Right cardiac atrium (tissue), 5 donors: ENCODE measurements around the gene DPYSL3. TPM values are rescaled to one million over a fixed set of nuclear protein-coding genes. Genes with fewer than 3 reads are reported as not detected.

Experiments used
- ATAC-seq, 2 donors: fragments of 200-7000 bp; cut with Tn5 transposase; one replicate each; pipeline versions ENCODE4 v1.8.0 to v1.9.1; 2020; ENCODE audit warnings: moderate library complexity in 2 of 2, mild to moderate bottlenecking in 1 of 2
- DNase-seq, 3 donors: peaks; one replicate each; pipeline ENCODE4 v3.0.0-alpha.2; 2020
- H3K27ac ChIP-seq: one replicate; pipeline ENCODE4 v1.5.1; 2013; ENCODE audit warnings: mild to moderate bottlenecking, low read length, control low read depth, moderate library complexity
- H3K27me3 ChIP-seq: one replicate; pipeline ENCODE4 v1.6.1; 2013; ENCODE audit not compliant: control insufficient read depth, insufficient read depth
- H3K4me1 ChIP-seq: one replicate; pipeline ENCODE4 v1.6.1; 2013; ENCODE audit warnings: low read length; ENCODE audit not compliant: control insufficient read depth, insufficient read depth
- H3K4me3 ChIP-seq: one replicate; pipeline ENCODE4 v1.5.1; 2013; ENCODE audit warnings: low read length, control low read depth
- H3K9me3 ChIP-seq: one replicate; pipeline ENCODE4 v1.6.1; 2013; ENCODE audit warnings: low read length; ENCODE audit not compliant: control insufficient read depth
- WGBS: extraction: QIAGEN DNeasy Blood & Tissue Kit; methylation state at CpG from one replicate; pipeline ENCODE4 v1.1.7; 2013; 5-methylcytosine and 5-hydroxymethylcytosine counted together
- intact Hi-C, 4 donors: fragments of 100-400 bp; cut with DNase I; formaldehyde crosslinking; loops; one replicate each; pipeline versions ENCODE4 v1.11.0 to v1.14.0; 2022 to 2023
- polyA plus RNA-seq: library from polyadenylated mRNA; stranded (reverse); fragments of 200-250 nt; gene quantifications from one replicate; pipeline ENCODE4 v1.2.3, GENCODE V29; 2013
- total RNA-seq, 4 donors: library from RNA; stranded (reverse); fragmentation: NEBNext Ultra II Directional; extraction: Animal tissue kit (Norgen Biotek cat#: 25700); gene quantifications; one replicate each; pipeline ENCODE4 v1.2.1, GENCODE V29; 2021
- donor health status: healthy with polysubstance abuse.
- donor health status: DM: no; HTN: yes; CAD: no.
- donor health status: DM: no; HTN: no; CAD: no.
- donor health status: DM: no; HTN: yes; CAD: no; lungs with severe emphysema.
- donor health status: DM: yes; HTN: yes; CAD: no.

DPYSL3 gene
- total and polyA plus RNA-seq, 5 donors, result 23.2 to 95.1 (median 47.3) TPM

- Histone ChIP-seq H3K27me3 (no peaks in the 10 kb centered on the region), H3K9me3 (no peaks in the 10 kb centered on the region), H3K4me3 (no peak overlapping the region), H3K4me1 (peaks cover 15% of the 10 kb centered on the region), H3K27ac (no peak overlapping the region)
- WGBS, result 80% methylated on average over 7 of the region's 7 CpGs
- no peak for ATAC-seq
- intact Hi-C loops, result no loop called here
- no peak for DNase-seq
These were observed 109.6 kb downstream of the DPYSL3 start for GRCh38 chr5:147400126-147400809.

- no peaks in the 10 kb centered on the region for H3K27me3 ChIP-seq
- DNase-seq (no peak), ATAC-seq (no peak)
- H3K27ac ChIP-seq, result no peak overlapping the region
- H3K4me3 ChIP-seq, result no peak overlapping the region
- peaks cover 8% of the 10 kb centered on the region for H3K4me1 ChIP-seq
- WGBS, result 87% methylated on average over 9 of the region's 9 CpGs
- intact Hi-C loops, result loop anchor here in 1 of 4 donors (10.0 kb wide), 1 partner anchor 176 kb away; no protein-coding TSS in a partner anchor
- no peaks in the 10 kb centered on the region for H3K9me3 ChIP-seq
These were observed 111.0 kb downstream of the DPYSL3 start for GRCh38 chr5:147398860-147399259.

DNA sequence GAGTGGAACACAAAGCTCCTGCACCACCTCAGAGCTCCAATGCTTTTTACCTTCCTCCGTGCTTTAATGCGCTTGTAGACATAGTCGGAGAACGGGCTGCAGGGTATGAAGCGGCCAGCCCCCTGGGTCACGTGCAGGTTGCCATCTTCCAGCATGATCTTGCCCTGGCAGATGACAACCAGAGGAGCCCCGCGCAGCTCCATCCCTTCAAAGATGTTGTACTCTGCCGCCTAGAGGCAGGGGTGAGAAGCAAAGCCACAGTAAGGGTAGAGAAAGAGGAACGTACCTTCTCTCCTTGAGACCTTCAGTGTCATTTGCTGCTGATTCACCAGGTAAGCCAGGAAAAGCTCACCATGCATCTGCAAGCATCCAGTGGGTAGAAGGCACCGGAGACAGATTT, 112.3 kb downstream of the DPYSL3 start:
- ATAC-seq (no peak), DNase-seq (no peak)
- Histone ChIP-seq H3K27ac (no peak overlapping the region), H3K4me3 (no peak overlapping the region), H3K27me3 (no peaks in the 10 kb centered on the region), H3K9me3 (no peaks in the 10 kb centered on the region), H3K4me1 (peaks cover 8% of the 10 kb centered on the region)
- WGBS, result 90% methylated on average over 11 of the region's 11 CpGs
- intact Hi-C loops, result loop anchor here in 1 of 4 donors (10.0 kb wide), 1 partner anchor 177 kb away; no protein-coding TSS in a partner anchor

GRCh38 chr5:147396070-147396823, 113.6 kb downstream of the DPYSL3 start:
- H3K9me3 ChIP-seq, result no peaks in the 10 kb centered on the region
- 66% methylated on average over 8 of the region's 8 CpGs for WGBS
- H3K27me3 ChIP-seq, result no peaks in the 10 kb centered on the region
- DNase-seq (peak; percentile 54 to 79 (median 69)), ATAC-seq (peak; percentile 64 to 69)
- intact Hi-C loops, result loop anchor here in 1 of 4 donors (10.0 kb wide), 1 partner anchor 179 kb away; no protein-coding TSS in a partner anchor
- no peak overlapping the region for H3K4me3 ChIP-seq
- peak overlapping the region; percentile 10 for H3K27ac ChIP-seq
- H3K4me1 ChIP-seq, result peaks cover 8% of the 10 kb centered on the region

GRCh38 chr5:147393874-147394672, 115.8 kb downstream of the DPYSL3 start:
- H3K9me3 ChIP-seq, result no peaks in the 10 kb centered on the region
- H3K27ac ChIP-seq, result no peak overlapping the region
- ATAC-seq (no peak), DNase-seq (peak in 2 of 3 donors; percentile 59 to 75)
- H3K4me1 ChIP-seq, result peaks cover 4% of the 10 kb centered on the region
- no peaks in the 10 kb centered on the region for H3K27me3 ChIP-seq
- intact Hi-C loops, result loop anchor here in 1 of 4 donors (10.0 kb wide), 1 partner anchor 181 kb away; no protein-coding TSS in a partner anchor
- WGBS, result 76% methylated on average over 15 of the region's 15 CpGs
- H3K4me3 ChIP-seq, result no peak overlapping the region

DNA sequence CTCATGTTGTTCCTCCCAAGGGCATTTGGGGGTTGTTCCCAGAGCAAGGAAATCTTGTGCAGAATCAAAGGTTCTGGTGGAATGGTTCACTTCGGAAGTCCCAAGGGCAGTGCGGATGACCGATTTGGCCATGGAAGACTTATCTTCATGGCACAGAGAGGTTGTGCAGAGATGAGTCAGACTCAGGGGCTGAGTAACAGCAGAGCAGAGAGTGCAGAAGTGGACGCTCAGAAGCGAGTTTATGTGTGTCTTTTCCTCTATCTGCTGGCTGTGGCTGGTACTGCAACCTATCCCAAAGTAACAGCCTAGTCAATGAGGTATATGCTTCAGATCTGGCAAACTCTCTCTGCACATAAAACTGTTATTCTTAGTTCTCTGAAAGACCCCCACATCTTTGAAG, 118.1 kb downstream of the DPYSL3 start:
- Histone ChIP-seq H3K9me3 (no peaks in the 10 kb centered on the region), H3K27me3 (no peaks in the 10 kb centered on the region), H3K27ac (no peak overlapping the region), H3K4me1 (peaks cover 4% of the 10 kb centered on the region), H3K4me3 (no peak overlapping the region)
- DNase-seq, result peak in 1 of 3 donors; percentile 51
- 51% methylated on average over 5 of the region's 5 CpGs for WGBS
- intact Hi-C loops, result loop anchor here in 1 of 4 donors (10.0 kb wide), 1 partner anchor 183 kb away; no protein-coding TSS in a partner anchor
- peak; percentile 77 to 85 for ATAC-seq

DNA sequence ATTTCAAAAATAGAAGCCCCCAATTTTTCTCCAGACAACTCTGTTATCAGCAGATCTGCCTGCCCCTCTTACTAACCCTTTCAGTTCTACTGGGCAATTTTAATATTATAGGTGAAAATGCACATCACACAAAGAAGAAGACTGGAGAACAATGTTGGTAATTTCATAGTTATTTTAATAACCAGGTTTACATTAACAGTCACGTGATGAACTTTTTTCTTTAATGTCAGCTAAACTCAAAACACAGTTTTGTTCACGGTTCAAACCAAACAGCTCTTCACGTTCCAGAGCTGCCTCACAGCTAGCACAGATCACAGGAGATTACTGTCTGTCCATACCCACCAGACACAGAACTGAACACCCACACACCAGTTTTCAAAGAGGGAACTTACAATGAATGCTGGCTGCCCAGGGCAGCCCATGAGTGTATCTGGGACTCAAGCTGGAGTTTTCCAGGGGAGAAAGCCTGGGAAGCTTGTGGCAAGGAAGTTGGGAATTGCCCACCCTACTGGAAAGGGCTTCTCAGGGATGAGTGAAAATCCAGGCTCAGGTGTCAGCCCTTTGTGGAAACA, 119.1 kb downstream of the DPYSL3 start:
- Histone ChIP-seq H3K4me1 (no peaks in the 10 kb centered on the region), H3K4me3 (no peak overlapping the region), H3K27me3 (no peaks in the 10 kb centered on the region), H3K9me3 (no peaks in the 10 kb centered on the region), H3K27ac (no peak overlapping the region)
- ATAC-seq (no peak), DNase-seq (no peak)
- WGBS, result 78% methylated on average over 3 of the region's 3 CpGs
- intact Hi-C loops, result loop anchor here in 1 of 4 donors (10.0 kb wide), 1 partner anchor 184 kb away; no protein-coding TSS in a partner anchor

- no peaks in the 10 kb centered on the region for H3K9me3 ChIP-seq
These were observed 121.4 kb downstream of the DPYSL3 start for GRCh38 chr5:147388184-147389108.

DNA sequence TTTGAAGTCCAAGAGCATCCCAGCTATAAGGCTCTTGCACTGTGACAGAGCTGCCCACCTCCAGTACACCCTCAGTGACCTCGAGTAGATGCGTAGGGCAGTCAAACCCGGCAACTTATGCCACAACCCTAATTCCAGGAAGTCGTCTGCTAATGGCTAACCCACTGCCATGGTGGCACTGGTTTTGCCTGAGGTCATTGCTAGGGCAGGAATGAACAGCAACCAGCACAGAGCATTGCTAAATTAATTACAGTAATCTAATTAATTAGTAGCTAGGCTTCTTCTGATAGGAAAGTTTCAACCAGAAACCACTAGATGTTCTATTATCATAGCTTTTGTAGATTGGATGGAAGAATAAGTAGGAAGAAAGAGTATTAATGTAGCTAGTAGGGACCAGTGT, 122.8 kb downstream of the DPYSL3 start:
- Histone ChIP-seq H3K4me1 (no peaks in the 10 kb centered on the region), H3K4me3 (no peak overlapping the region), H3K27me3 (no peaks in the 10 kb centered on the region), H3K9me3 (no peaks in the 10 kb centered on the region), H3K27ac (no peak overlapping the region)
- ATAC-seq (no peak), DNase-seq (no peak)
- intact Hi-C loops, result no loop called here
- WGBS, result 70% methylated on average over 4 of the region's 4 CpGs

More at GRCh38 chr5:147388184-147389108, 121.4 kb downstream of the DPYSL3 start:
- H3K4me3 ChIP-seq, result no peak overlapping the region
- ATAC-seq (no peak), DNase-seq (no peak)
- H3K4me1 ChIP-seq, result no peaks in the 10 kb centered on the region
- no peaks in the 10 kb centered on the region for H3K27me3 ChIP-seq
- H3K27ac ChIP-seq, result no peak overlapping the region
- intact Hi-C loops, result no loop called here
- 73% methylated on average over 7 of the region's 7 CpGs for WGBS
